ENCODE results near the gene TPM4. TPM values are rescaled to one million over a fixed set of nuclear protein-coding genes. Genes with fewer than 3 reads are reported as not detected.

Gene TPM4
- total RNA-seq, 1 experiment from 2014 or later: 219 TPM

DNA sequence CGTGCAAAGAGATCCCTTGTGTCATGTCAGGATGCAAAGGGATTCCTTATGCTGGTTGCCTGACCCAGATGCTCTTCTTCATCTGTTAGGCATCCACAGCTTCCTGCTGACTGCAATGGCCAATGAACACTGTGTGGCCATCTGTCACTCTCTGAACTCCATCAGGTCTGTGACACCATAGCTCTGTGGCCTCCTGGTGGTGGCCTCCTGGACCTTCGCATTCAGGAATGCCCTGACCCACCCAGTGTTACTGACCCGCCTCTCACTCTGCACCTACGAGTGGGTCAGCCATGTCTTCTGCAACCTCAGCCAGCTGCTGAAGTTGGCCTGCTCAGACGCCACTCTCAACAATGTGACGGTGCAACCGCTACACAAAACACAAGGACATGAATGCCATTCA, 23.9 kb upstream of the TPM4 start:
- Mint-ChIP-seq H3K27ac (ENCODE audit: unreplicated experiment) (no peak overlapping the region), H3K9me3 (ENCODE audit: low read depth, unreplicated experiment) (no peaks in the 10 kb centered on the region), H3K27me3 (ENCODE audit: unreplicated experiment) (no peaks in the 10 kb centered on the region), H3K36me3 (ENCODE audit: insufficient read depth, unreplicated experiment) (no peaks in the 10 kb centered on the region), H3K4me3 (ENCODE audit: low read depth, unreplicated experiment) (no peak overlapping the region), H3K4me1 (ENCODE audit: low read depth, unreplicated experiment) (no peaks in the 10 kb centered on the region)
- no TSS peak for BruUV-seq (replicated peaks)
- no peak for DNase-seq
- TF ChIP-seq, protein P1, sequence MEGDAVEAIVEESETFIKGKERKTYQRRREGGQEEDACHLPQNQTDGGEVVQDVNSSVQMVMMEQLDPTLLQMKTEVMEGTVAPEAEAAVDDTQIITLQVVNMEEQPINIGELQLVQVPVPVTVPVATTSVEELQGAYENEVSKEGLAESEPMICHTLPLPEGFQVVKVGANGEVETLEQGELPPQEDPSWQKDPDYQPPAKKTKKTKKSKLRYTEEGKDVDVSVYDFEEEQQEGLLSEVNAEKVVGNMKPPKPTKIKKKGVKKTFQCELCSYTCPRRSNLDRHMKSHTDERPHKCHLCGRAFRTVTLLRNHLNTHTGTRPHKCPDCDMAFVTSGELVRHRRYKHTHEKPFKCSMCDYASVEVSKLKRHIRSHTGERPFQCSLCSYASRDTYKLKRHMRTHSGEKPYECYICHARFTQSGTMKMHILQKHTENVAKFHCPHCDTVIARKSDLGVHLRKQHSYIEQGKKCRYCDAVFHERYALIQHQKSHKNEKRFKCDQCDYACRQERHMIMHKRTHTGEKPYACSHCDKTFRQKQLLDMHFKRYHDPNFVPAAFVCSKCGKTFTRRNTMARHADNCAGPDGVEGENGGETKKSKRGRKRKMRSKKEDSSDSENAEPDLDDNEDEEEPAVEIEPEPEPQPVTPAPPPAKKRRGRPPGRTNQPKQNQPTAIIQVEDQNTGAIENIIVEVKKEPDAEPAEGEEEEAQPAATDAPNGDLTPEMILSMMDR (IDR thresholded peaks at IDR 0.05; ENCODE audit: unreplicated experiment): no peak
- intact Hi-C loops (cut with micrococcal nuclease; ENCODE audit: unreplicated experiment): no loop called here
- CTCF ChIA-PET: no interaction called here

DNA sequence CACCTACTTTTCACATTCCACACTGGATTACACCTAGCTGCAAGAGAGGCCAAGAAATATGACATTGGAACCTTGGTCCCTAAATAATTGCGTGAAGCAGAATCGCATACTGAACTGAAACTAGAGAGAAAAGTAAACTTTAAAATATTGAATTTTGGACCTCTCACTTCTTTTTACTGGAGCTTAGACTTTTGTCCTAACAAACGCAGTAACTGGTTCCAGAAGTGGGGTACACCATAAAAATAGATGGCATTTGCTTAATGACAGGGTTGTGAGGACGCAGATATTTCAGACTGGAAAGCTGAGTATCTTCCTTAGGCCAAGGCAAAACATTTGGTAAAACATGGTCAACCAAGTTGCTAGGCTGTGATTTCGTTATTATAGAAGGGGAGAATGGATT, 19.2 kb upstream of the TPM4 start:
- CTCF ChIA-PET: interaction anchor here (0.6 kb wide), 1 partner anchor 11 kb away, joined by 3 read pairs; no protein-coding TSS in a partner anchor
- no peak overlapping the region for H3K4me3 Mint-ChIP-seq (ENCODE audit: low read depth, unreplicated experiment)
- H3K4me1 Mint-ChIP-seq (ENCODE audit: low read depth, unreplicated experiment): no peaks in the 10 kb centered on the region
- DNase-seq: no peak
- no TSS peak for BruUV-seq (replicated peaks)
- H3K36me3 Mint-ChIP-seq (ENCODE audit: insufficient read depth, unreplicated experiment): no peaks in the 10 kb centered on the region
- H3K27me3 Mint-ChIP-seq (ENCODE audit: unreplicated experiment): no peaks in the 10 kb centered on the region
- TF ChIP-seq, protein P1 (IDR thresholded peaks at IDR 0.05; ENCODE audit: unreplicated experiment): no peak
- no peak overlapping the region for H3K27ac Mint-ChIP-seq (ENCODE audit: unreplicated experiment)
- intact Hi-C loops (cut with micrococcal nuclease; ENCODE audit: unreplicated experiment): no loop called here
- no peaks in the 10 kb centered on the region for H3K9me3 Mint-ChIP-seq (ENCODE audit: low read depth, unreplicated experiment)

DNA sequence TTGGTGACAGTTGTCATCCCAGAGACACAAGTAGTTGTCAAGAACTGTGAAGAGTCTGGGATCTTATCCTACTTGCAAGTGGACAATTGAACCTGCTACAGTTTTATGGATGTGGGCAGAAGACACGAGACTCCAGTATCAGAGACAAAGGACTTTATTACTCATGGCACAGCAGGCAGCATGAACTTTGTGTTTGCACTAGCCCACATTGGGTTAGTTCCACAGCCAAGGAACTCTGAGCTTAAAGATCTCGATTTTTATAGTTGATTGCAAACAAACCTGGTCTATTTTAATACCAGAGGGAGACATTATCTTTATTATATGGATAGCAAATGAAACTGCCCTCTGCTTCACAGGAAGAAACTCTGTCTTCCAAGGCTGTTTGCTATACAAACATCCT, 16.0 kb upstream of the TPM4 start:
- DNase-seq: no peak
- CTCF ChIA-PET: no interaction called here
- no TSS peak for BruUV-seq (replicated peaks)
- no peaks in the 10 kb centered on the region for H3K9me3 Mint-ChIP-seq (ENCODE audit: low read depth, unreplicated experiment)
- no peak overlapping the region for H3K27ac Mint-ChIP-seq (ENCODE audit: unreplicated experiment)
- no peak overlapping the region for H3K4me3 Mint-ChIP-seq (ENCODE audit: low read depth, unreplicated experiment)
- H3K4me1 Mint-ChIP-seq (ENCODE audit: low read depth, unreplicated experiment): no peaks in the 10 kb centered on the region
- no peaks in the 10 kb centered on the region for H3K36me3 Mint-ChIP-seq (ENCODE audit: insufficient read depth, unreplicated experiment)
- intact Hi-C loops (cut with micrococcal nuclease; ENCODE audit: unreplicated experiment): loop anchor here (10.0 kb wide), 1 partner anchor 55 kb away; the partner anchor contains the start of gene RAB8A
- H3K27me3 Mint-ChIP-seq (ENCODE audit: unreplicated experiment): no peaks in the 10 kb centered on the region
- TF ChIP-seq, protein P1 (IDR thresholded peaks at IDR 0.05; ENCODE audit: unreplicated experiment): no peak

DNA sequence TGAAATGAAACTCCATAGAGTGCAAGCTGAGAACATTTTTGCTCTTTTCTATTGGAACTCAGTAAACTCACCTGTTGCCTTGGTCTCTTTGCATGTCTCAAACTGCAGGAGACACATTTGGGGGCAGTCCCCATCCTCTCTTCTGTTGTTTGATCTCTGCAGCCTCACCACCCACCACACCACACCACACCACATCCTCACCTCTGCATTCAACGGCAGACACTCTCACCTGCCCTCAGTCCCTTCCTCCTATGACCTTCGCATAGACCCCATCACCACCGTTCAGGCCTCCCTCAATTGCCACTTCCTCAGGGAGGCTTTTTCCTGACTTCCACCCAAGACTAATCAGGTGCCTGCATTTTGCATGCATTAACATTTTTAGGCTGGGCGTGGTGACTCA, 14.4 kb upstream of the TPM4 start:
- CTCF ChIA-PET: no interaction called here
- Mint-ChIP-seq H3K9me3 (ENCODE audit: low read depth, unreplicated experiment) (no peaks in the 10 kb centered on the region), H3K4me1 (ENCODE audit: low read depth, unreplicated experiment) (peaks cover 7% of the 10 kb centered on the region), H3K27ac (ENCODE audit: unreplicated experiment) (no peak overlapping the region), H3K36me3 (ENCODE audit: insufficient read depth, unreplicated experiment) (no peaks in the 10 kb centered on the region), H3K4me3 (ENCODE audit: low read depth, unreplicated experiment) (no peak overlapping the region), H3K27me3 (ENCODE audit: unreplicated experiment) (no peaks in the 10 kb centered on the region)
- no TSS peak for BruUV-seq (replicated peaks)
- TF ChIP-seq, protein P1 (IDR thresholded peaks at IDR 0.05; ENCODE audit: unreplicated experiment): no peak
- intact Hi-C loops (cut with micrococcal nuclease; ENCODE audit: unreplicated experiment): loop anchor here (10.0 kb wide), 1 partner anchor 53 kb away; the partner anchor contains the start of gene RAB8A
- DNase-seq: no peak

Data from Calu3 (cell line).